Keratinocyte (primary cell): Measurements from ENCODE around the gene OLFML3. TPM values are rescaled to one million over a fixed set of nuclear protein-coding genes. Genes with fewer than 3 reads are reported as not detected.
"Not testable (repeated sequence)": the region's sequence is repeated elsewhere in the genome, so short reads cannot be mapped to it uniquely, and the experiment has no call there.

Experiments used
- DNase-seq: peaks from one replicate; pipeline ENCODE4 v3.0.0-alpha.2; 2011; ENCODE audit warnings: low read depth, missing footprints, low spot score
- FAIRE-seq: peaks from 2 replicates; lab custom pipeline; 2011; peaks lifted over from hg19 to GRCh38; lab: Jason Lieb, UNC
- H2AFZ ChIP-seq: 2 replicates; pipeline ENCODE4 v1.6.0; 2012; ENCODE audit warnings: low read length, control low read depth, inconsistent platforms; ENCODE audit not compliant: control insufficient read depth
- H3K27ac ChIP-seq: 2 replicates; pipeline ENCODE4 v1.5.1; 2011; ENCODE audit warnings: low read length; ENCODE audit not compliant: control insufficient read depth, insufficient read depth
- H3K27me3 ChIP-seq: 3 replicates; pipeline ENCODE4 v1.6.0; 2011; ENCODE audit warnings: low read length; ENCODE audit not compliant: control insufficient read depth, insufficient read depth; ENCODE audit errors: extremely low read depth
- H3K36me3 ChIP-seq, 2 experiments: 2 replicates in 1 of 2; 3 replicates in 1 of 2; pipeline ENCODE4 v1.5.1; 2011; ENCODE audit warnings: low read length in 2 of 2, mild to moderate bottlenecking in 1 of 2; ENCODE audit not compliant: control insufficient read depth in 2 of 2, insufficient read depth in 2 of 2; ENCODE audit errors: extremely low read depth in 1 of 2
- H3K4me1 ChIP-seq: 3 replicates; pipeline ENCODE4 v1.5.1; 2011; ENCODE audit warnings: low read length; ENCODE audit not compliant: control insufficient read depth, insufficient read depth; ENCODE audit errors: extremely low read depth
- H3K4me2 ChIP-seq: 3 replicates; pipeline ENCODE4 v1.6.0; 2011; ENCODE audit warnings: low read depth, low read length; ENCODE audit not compliant: control insufficient read depth, insufficient read depth; ENCODE audit errors: extremely low read depth
- H3K4me3 ChIP-seq, 3 experiments: fragments of 200-600 bp in 1 of 3; sonication (generic) in 1 of 3; 2 replicates in 2 of 3; 3 replicates in 1 of 3; pipeline ENCODE4 v1.5.1; 2011 to 2016; ENCODE audit warnings: low read length in 3 of 3, mild to moderate bottlenecking in 3 of 3, control low read depth in 2 of 3, inconsistent platforms in 1 of 3, low read depth in 1 of 3, mixed read lengths in 1 of 3, mixed run types in 1 of 3, moderate library complexity in 1 of 3; ENCODE audit not compliant: control insufficient read depth in 2 of 3, insufficient read depth in 2 of 3; ENCODE audit errors: extremely low read depth in 1 of 3
- H3K79me2 ChIP-seq: 2 replicates; pipeline ENCODE4 v1.6.0; 2012; ENCODE audit warnings: low read length; ENCODE audit not compliant: control insufficient read depth, insufficient read depth
- H3K9ac ChIP-seq: 3 replicates; pipeline ENCODE4 v1.6.0; 2011; ENCODE audit warnings: low read length; ENCODE audit not compliant: control insufficient read depth, insufficient read depth; ENCODE audit errors: extremely low read depth
- H3K9me1 ChIP-seq: 3 replicates; pipeline ENCODE4 v1.6.0; 2011; ENCODE audit warnings: low read length; ENCODE audit not compliant: control insufficient read depth, insufficient read depth; ENCODE audit errors: extremely low read depth
- H3K9me3 ChIP-seq: 2 replicates; pipeline ENCODE4 v1.5.1; 2012; ENCODE audit warnings: low read depth, low read length; ENCODE audit not compliant: control insufficient read depth
- H4K20me1 ChIP-seq: 3 replicates; pipeline ENCODE4 v1.6.0; 2011; ENCODE audit warnings: low read length; ENCODE audit not compliant: control insufficient read depth, insufficient read depth; ENCODE audit errors: extremely low read depth
- EZH2 ChIP-seq: IDR thresholded peaks from one replicate; pipeline ENCODE4 v1.6.1; 2012; ENCODE audit warnings: inconsistent platforms, mild to moderate bottlenecking, low read length, moderate library complexity
- dilution Hi-C: fragments of 300-500 bp; cut with MboI; formaldehyde crosslinking; loops from one replicate; pipeline ENCODE4 v1.7.0; 2020; ENCODE audit warnings: low sequenced_read_pairs; ENCODE audit not compliant: extremely low pct_ligation_motif_present
- polyA plus RNA-seq, 5 experiments: library from polyadenylated mRNA; depleted of rRNA in 3 of 5; stranded (reverse) in 3 of 5; stranded (forward) in 1 of 5; unstranded in 1 of 5; fragments of >200 nt; gene quantifications; 1 replicate in 1 of 5; 2 replicates in 3 of 5; 3 replicates in 1 of 5; pipeline versions ENCODE4 v1.2.1 to v1.2.3, GENCODE V29; 2011 to 2012; ENCODE audit warnings: missing spikeins in 2 of 5, low read depth in 1 of 5, low replicate concordance in 1 of 5
- TF ChIP-seq, protein P1 (sequence below), 3 experiments: IDR thresholded peaks in 1 of 3; conservative IDR thresholded peaks in 1 of 3; optimal IDR thresholded peaks in 1 of 3; 2 replicates in 2 of 3; 3 replicates in 1 of 3; pipeline versions ENCODE3 to v1.5.1; 2011; ENCODE audit warnings: low read length in 3 of 3, mild to moderate bottlenecking in 3 of 3, moderate library complexity in 2 of 3, control low read depth in 1 of 3, inconsistent platforms in 1 of 3; ENCODE audit not compliant: insufficient read depth in 2 of 3; ENCODE audit errors: extremely low read depth in 1 of 3

OLFML3 gene
- polyA plus RNA-seq, 1 donor (not counting 4 experiments of a cell fraction or from before 2014, with no cell fraction given) = 4.4 TPM

GRCh38 chr1:114015075-114015474 lies 35.8 kb downstream of the OLFML3 start:
- H3K9ac ChIP-seq = no peak overlapping the region
- no peaks in the 10 kb centered on the region for H3K79me2 ChIP-seq
- TF ChIP-seq, protein P1, sequence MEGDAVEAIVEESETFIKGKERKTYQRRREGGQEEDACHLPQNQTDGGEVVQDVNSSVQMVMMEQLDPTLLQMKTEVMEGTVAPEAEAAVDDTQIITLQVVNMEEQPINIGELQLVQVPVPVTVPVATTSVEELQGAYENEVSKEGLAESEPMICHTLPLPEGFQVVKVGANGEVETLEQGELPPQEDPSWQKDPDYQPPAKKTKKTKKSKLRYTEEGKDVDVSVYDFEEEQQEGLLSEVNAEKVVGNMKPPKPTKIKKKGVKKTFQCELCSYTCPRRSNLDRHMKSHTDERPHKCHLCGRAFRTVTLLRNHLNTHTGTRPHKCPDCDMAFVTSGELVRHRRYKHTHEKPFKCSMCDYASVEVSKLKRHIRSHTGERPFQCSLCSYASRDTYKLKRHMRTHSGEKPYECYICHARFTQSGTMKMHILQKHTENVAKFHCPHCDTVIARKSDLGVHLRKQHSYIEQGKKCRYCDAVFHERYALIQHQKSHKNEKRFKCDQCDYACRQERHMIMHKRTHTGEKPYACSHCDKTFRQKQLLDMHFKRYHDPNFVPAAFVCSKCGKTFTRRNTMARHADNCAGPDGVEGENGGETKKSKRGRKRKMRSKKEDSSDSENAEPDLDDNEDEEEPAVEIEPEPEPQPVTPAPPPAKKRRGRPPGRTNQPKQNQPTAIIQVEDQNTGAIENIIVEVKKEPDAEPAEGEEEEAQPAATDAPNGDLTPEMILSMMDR (optimal IDR thresholded peaks at IDR 0.05 in 1 of 3, IDR thresholded peaks at IDR 0.05 in 1 of 3, conservative IDR thresholded peaks at IDR 0.05 in 1 of 3; ENCODE audit: extremely low read depth in 1 of 3, insufficient read depth in 2 of 3, low read length in 3 of 3) = no peak
- TF ChIP-seq EZH2 = no peak
- H3K9me3 ChIP-seq = no peaks in the 10 kb centered on the region
- H3K4me3 ChIP-seq = no peak overlapping the region
- dilution Hi-C loops = no loop called here
- FAIRE-seq = peak; percentile 72
- H3K36me3 ChIP-seq = no peaks in the 10 kb centered on the region
- H2AFZ ChIP-seq = no peak overlapping the region
- no peaks in the 10 kb centered on the region for H4K20me1 ChIP-seq
- H3K9me1 ChIP-seq = no peaks in the 10 kb centered on the region
- peak overlapping the region; percentile 23 for H3K4me2 ChIP-seq
- H3K27ac ChIP-seq = no peak overlapping the region
- no peaks in the 10 kb centered on the region for H3K27me3 ChIP-seq
- DNase-seq = peak; percentile 78
- H3K4me1 ChIP-seq = peaks cover 15% of the 10 kb centered on the region

DNA sequence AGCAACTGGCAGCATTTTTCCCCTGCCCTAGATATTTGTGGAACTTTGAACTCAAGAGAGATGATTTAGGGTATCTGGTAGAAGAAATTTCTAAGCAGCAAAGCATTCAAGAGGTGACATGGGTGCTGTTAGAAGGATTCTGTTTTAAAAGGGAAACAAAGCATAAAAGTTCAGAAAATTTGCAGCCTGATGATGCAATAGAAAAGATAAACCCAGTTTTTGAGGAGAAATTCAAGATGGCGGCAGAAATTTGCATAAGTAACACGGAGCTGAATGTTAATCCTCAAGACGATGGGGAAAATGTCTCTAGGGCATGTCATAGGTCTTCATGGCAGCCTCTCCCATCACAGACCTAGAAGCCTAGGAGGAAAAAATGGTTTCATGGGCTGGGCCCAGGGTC lies 40.5 kb downstream of the OLFML3 start:
- dilution Hi-C loops, H3K9me3 ChIP-seq, H3K27ac ChIP-seq, H4K20me1 ChIP-seq, H3K36me3 ChIP-seq, DNase-seq, H3K9ac ChIP-seq, H3K4me1 ChIP-seq, H3K9me1 ChIP-seq, H3K4me3 ChIP-seq, H2AFZ ChIP-seq, H3K4me2 ChIP-seq, FAIRE-seq, H3K79me2 ChIP-seq, H3K27me3 ChIP-seq: not testable (repeated sequence)

GRCh38 chr1:114021665-114022099 lies 42.4 kb downstream of the OLFML3 start:
- Histone ChIP-seq H3K9ac (no peak overlapping the region), H3K4me3 (no peak overlapping the region), H3K4me2 (no peak overlapping the region), H3K36me3 (no peaks in the 10 kb centered on the region), H2AFZ (no peak overlapping the region), H3K9me3 (no peaks in the 10 kb centered on the region), H3K27ac (no peak overlapping the region), H3K4me1 (no peaks in the 10 kb centered on the region), H3K9me1 (no peaks in the 10 kb centered on the region), H3K27me3 (no peaks in the 10 kb centered on the region), H4K20me1 (no peaks in the 10 kb centered on the region), H3K79me2 (no peaks in the 10 kb centered on the region)
- dilution Hi-C loops = no loop called here
- no peak for TF ChIP-seq EZH2
- TF ChIP-seq, protein P1 (optimal IDR thresholded peaks at IDR 0.05 in 1 of 3, IDR thresholded peaks at IDR 0.05 in 1 of 3, conservative IDR thresholded peaks at IDR 0.05 in 1 of 3; ENCODE audit: extremely low read depth in 1 of 3, insufficient read depth in 2 of 3, low read length in 3 of 3) = no peak
- DNase-seq = no peak
- no peak for FAIRE-seq
